ENCODE data around the gene EDN1.

Gene EDN1

DNA sequence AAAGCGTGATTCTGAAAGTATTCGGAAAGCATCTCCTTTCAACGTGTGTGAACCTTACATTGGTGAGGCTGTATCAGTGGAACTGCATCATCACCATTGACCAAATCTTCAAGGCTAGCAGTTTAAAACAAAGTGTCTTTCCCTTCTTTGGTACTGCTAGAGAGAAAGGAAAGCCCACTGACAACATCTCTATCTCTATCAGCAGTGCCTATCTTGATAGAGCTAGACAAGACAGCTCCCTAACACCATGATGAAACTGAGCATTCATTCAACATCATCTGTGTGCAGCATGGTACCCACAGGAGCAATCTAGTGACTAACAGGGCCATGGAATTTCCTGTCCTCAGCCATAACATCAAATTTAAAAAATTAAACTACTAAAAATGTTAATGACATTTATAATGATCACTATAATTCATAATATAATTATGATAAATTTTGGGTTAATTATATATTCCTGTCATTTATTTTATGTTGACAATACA lies 31.5 kb upstream of the EDN1 start:
- 95 to 100% methylated on average over 3 of the region's 3 CpGs for WGBS, 2 experiments (ENCODE audit: insufficient coverage in 2 of 2)
- H3K4me3 ChIP-seq (ENCODE audit: extremely low read depth, insufficient read depth, low read length, poor library complexity, severe bottlenecking), result no peak overlapping the region
- H3K27ac ChIP-seq (ENCODE audit: low read depth, low read length, severe bottlenecking), result no peak overlapping the region
- H3K4me1 ChIP-seq (ENCODE audit: control insufficient read depth, insufficient read depth, low read length, poor library complexity, severe bottlenecking), result no peaks in the 10 kb centered on the region
- no peaks in the 10 kb centered on the region for H3K9me3 ChIP-seq (ENCODE audit: control insufficient read depth, low read length)
- no peaks in the 10 kb centered on the region for H3K36me3 ChIP-seq (ENCODE audit: control insufficient read depth, insufficient read depth, low read length)

DNA sequence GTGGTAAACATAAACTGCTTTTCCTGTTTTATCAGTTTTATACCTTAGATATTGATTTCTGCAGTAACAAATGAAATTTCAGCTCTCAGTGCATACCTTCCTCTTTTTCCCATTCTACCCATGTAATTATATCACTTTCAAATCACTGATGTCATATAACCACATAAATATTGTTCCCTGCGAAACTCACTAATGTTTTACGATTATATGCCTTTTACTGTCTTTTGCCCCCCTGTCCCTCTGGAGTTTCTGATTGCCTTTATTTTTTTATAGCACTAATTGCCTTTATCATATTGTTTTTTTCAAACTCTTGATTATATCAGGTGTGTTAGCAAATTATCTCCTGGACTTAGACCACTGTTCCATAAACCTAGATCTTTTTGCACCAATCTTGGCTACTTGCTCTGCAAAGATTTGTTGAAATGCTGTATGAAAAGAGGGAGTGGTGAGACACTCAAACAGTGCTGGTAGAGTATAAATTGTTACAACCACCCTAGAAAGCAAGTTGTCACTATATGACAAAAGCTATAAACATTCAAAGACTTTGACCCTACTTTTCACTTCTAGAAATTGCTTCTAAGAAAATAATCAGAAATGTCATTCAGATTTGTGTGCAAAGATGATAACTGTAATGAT lies 29.6 kb upstream of the EDN1 start:
- 100% methylated on average over 2 of the region's 2 CpGs; no CpG with 5 or more reads in 1 of the 2 experiments for WGBS, 2 experiments (ENCODE audit: insufficient coverage in 2 of 2)

DNA sequence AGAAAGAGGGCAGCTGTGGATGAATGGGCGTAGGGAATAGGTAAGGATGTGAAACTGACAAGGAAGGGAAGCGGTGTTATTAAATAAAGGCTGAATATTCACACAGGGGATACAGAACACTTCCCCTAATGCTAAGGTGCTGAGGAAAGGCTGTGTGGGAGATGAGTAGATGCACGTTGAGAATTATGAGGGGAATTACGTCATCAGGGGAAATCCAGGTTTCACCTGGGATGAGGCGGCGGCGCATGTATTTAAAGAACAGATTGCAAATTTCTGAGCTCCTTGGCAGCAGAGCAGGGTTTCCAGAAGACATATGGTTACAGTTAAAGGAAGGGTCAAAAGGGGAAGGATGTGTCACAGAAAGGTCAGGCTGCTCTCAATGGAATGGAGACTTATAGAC lies 28.7 kb upstream of the EDN1 start:
- Histone ChIP-seq H3K4me1 (ENCODE audit: control insufficient read depth, insufficient read depth, low read length, poor library complexity, severe bottlenecking) (peaks cover 10% of the 10 kb centered on the region), H3K27ac (ENCODE audit: low read depth, low read length, severe bottlenecking) (no peak overlapping the region), H3K9me3 (ENCODE audit: control insufficient read depth, low read length) (no peaks in the 10 kb centered on the region), H3K4me3 (ENCODE audit: extremely low read depth, insufficient read depth, low read length, poor library complexity, severe bottlenecking) (no peak overlapping the region), H3K36me3 (ENCODE audit: control insufficient read depth, insufficient read depth, low read length) (no peaks in the 10 kb centered on the region)
- 91 to 96% methylated on average over 6 of the region's 7 CpGs for WGBS, 2 experiments (ENCODE audit: insufficient coverage in 2 of 2)

More for the DNA sequence above, 29.6 kb upstream of the EDN1 start:
- Histone ChIP-seq H3K27ac (ENCODE audit: low read depth, low read length, severe bottlenecking) (no peak overlapping the region), H3K9me3 (ENCODE audit: control insufficient read depth, low read length) (no peaks in the 10 kb centered on the region), H3K4me3 (ENCODE audit: extremely low read depth, insufficient read depth, low read length, poor library complexity, severe bottlenecking) (no peak overlapping the region), H3K36me3 (ENCODE audit: control insufficient read depth, insufficient read depth, low read length) (no peaks in the 10 kb centered on the region), H3K4me1 (ENCODE audit: control insufficient read depth, insufficient read depth, low read length, poor library complexity, severe bottlenecking) (peaks cover under 1% of the 10 kb centered on the region)

DNA sequence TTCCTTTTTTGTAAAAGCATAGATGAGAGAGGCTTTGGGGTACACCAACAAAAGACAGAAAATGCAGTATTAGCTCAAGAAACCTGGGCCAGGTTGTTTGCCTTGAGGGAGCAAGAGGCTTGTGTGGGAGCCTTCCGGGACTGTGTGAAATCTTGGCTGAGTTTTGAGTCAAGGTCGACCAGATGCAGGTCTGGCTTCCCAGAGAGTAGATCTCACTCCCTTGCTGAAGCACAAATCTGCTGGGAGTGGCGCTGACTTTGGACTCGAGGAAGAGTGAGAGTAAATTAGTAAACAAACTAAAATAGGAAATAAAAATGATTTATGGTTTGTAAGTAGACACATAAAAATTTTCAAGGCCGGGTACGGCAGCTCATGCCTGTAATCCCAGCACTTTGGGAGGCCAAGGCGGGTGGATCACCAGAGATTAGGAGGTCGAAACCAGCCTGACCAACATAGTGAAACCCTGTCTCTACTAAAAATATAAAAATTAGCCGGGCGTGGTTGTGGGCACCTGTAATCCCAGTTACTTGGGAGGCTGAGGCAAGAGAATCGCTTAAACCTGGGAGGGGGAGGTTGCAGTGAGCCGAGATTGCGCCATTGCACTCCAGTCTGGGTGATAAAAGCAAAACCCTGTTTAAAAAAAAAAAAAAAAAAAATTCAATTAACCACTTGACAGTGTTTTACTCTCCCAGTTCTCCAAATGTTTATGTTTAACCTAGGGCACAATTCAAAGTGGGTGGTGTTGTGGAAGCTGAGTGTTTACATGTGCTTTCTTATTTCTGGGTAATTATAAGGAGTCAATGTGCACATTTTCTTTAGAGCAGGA lies 27.7 kb upstream of the EDN1 start:
- WGBS, 2 experiments (ENCODE audit: insufficient coverage in 2 of 2), result 94 to 98% methylated on average over 4 to 5 of the region's 13 CpGs
- Histone ChIP-seq H3K27ac (ENCODE audit: low read depth, low read length, severe bottlenecking) (no peak overlapping the region), H3K4me3 (ENCODE audit: extremely low read depth, insufficient read depth, low read length, poor library complexity, severe bottlenecking) (no peak overlapping the region), H3K36me3 (ENCODE audit: control insufficient read depth, insufficient read depth, low read length) (no peaks in the 10 kb centered on the region), H3K4me1 (ENCODE audit: control insufficient read depth, insufficient read depth, low read length, poor library complexity, severe bottlenecking) (peaks cover 12% of the 10 kb centered on the region), H3K9me3 (ENCODE audit: control insufficient read depth, low read length) (no peaks in the 10 kb centered on the region)

DNA sequence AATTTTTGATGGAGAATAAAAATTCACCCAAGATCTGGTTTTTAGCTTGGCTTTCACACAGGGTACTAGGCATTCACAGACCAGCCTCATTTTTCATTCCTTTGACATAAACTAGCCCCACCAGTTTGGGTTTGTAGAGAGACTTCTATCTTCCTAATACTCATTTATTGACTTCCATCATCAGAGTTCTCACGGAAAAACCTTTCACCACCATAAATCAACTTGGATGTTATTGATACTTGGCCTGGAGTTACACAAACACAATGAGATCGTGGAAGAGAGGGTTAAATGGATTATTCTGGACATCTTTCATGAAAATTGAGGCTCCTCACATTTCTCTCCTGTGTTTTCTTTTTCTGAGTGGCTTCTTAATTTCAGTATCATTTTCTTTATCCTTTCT lies 26.8 kb upstream of the EDN1 start:
- no peak overlapping the region for H3K27ac ChIP-seq (ENCODE audit: low read depth, low read length, severe bottlenecking)
- no peaks in the 10 kb centered on the region for H3K9me3 ChIP-seq (ENCODE audit: control insufficient read depth, low read length)
- H3K36me3 ChIP-seq (ENCODE audit: control insufficient read depth, insufficient read depth, low read length), result no peaks in the 10 kb centered on the region
- peaks cover 12% of the 10 kb centered on the region for H3K4me1 ChIP-seq (ENCODE audit: control insufficient read depth, insufficient read depth, low read length, poor library complexity, severe bottlenecking)
- no peak overlapping the region for H3K4me3 ChIP-seq (ENCODE audit: extremely low read depth, insufficient read depth, low read length, poor library complexity, severe bottlenecking)
- WGBS, 2 experiments (ENCODE audit: insufficient coverage in 2 of 2), result 86 to 89% methylated on average over 1 of the region's 2 CpGs

DNA sequence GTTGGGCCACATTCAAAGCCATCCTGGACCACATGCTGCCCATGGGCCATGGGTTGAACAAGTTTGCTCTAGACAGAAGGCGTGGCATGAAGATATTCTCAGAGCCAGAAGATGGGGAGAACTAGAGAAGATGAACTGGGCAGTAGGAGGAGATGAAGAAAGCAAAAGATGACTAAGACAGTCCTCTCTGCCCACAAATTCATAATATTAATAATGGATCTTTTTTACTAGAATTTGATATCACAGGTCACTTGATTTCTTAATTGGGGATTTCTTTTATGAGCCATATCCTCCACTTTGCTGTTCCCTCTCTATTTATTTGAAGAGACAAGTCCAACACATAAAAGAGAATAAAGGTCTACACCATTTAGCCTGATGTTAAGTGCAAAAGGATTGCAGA lies 25.5 kb upstream of the EDN1 start:
- no peaks in the 10 kb centered on the region for H3K36me3 ChIP-seq (ENCODE audit: control insufficient read depth, insufficient read depth, low read length)
- peaks cover 12% of the 10 kb centered on the region for H3K4me1 ChIP-seq (ENCODE audit: control insufficient read depth, insufficient read depth, low read length, poor library complexity, severe bottlenecking)
- whole genome bisulfite sequencing, 2 experiments (ENCODE audit: insufficient coverage in 2 of 2), result 100% methylated on average over 1 of the region's 1 CpG; no CpG with 5 or more reads in 1 of the 2 experiments
- H3K9me3 ChIP-seq (ENCODE audit: control insufficient read depth, low read length), result no peaks in the 10 kb centered on the region
- H3K27ac ChIP-seq (ENCODE audit: low read depth, low read length, severe bottlenecking), result no peak overlapping the region
- no peak overlapping the region for H3K4me3 ChIP-seq (ENCODE audit: extremely low read depth, insufficient read depth, low read length, poor library complexity, severe bottlenecking)

DNA sequence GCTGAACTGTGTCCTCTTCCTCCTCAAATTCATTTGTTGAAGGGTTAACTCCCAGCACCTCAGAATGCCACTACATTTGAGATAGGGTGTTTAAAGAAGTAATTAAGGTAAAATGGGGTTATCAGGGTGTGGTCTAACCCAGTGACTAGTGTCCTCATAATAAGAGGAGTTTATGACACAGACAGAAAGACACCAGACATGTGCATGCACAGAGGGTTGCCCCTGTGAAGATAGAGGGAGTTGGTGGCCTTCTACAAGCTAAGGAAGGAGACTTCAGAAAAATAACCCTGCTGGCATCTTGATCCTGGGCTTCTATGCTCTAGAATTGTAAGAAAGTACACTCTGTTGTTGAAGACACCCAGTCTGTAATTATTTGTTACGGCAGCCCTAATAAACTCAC lies 24.9 kb upstream of the EDN1 start:
- no peaks in the 10 kb centered on the region for H3K36me3 ChIP-seq (ENCODE audit: control insufficient read depth, insufficient read depth, low read length)
- H3K4me1 ChIP-seq (ENCODE audit: control insufficient read depth, insufficient read depth, low read length, poor library complexity, severe bottlenecking), result peaks cover 12% of the 10 kb centered on the region
- no peak overlapping the region for H3K4me3 ChIP-seq (ENCODE audit: extremely low read depth, insufficient read depth, low read length, poor library complexity, severe bottlenecking)
- H3K27ac ChIP-seq (ENCODE audit: low read depth, low read length, severe bottlenecking), result no peak overlapping the region
- WGBS, 2 experiments (ENCODE audit: insufficient coverage in 2 of 2), result no CpG with 5 or more reads among the region's 1 CpG
- no peaks in the 10 kb centered on the region for H3K9me3 ChIP-seq (ENCODE audit: control insufficient read depth, low read length)

DNA sequence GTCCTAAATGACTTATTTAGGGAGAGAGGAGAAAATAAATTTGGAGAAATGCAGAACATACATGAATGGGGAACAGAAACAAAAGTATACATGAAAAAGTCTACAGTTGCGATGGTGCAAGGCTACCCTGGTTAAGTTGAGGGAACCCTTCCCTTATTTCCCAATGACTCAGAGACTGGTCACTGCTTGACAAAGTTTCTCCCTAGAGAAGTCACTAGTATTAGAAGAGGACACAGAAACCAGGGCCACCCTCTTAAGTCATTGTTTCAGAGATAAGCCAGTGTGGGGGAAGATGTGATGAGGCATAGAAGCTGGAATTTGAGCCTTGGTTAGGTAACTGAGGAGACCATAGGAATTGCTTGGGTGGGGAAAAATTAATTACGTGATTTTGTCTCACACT lies 24.4 kb upstream of the EDN1 start:
- Histone ChIP-seq H3K4me1 (ENCODE audit: control insufficient read depth, insufficient read depth, low read length, poor library complexity, severe bottlenecking) (peaks cover 12% of the 10 kb centered on the region), H3K36me3 (ENCODE audit: control insufficient read depth, insufficient read depth, low read length) (no peaks in the 10 kb centered on the region), H3K27ac (ENCODE audit: low read depth, low read length, severe bottlenecking) (peak overlapping the region; percentile 24), H3K4me3 (ENCODE audit: extremely low read depth, insufficient read depth, low read length, poor library complexity, severe bottlenecking) (no peak overlapping the region), H3K9me3 (ENCODE audit: control insufficient read depth, low read length) (no peaks in the 10 kb centered on the region)
- 86 to 100% methylated on average over 1 of the region's 2 CpGs for WGBS, 2 experiments (ENCODE audit: insufficient coverage in 2 of 2)

DNA sequence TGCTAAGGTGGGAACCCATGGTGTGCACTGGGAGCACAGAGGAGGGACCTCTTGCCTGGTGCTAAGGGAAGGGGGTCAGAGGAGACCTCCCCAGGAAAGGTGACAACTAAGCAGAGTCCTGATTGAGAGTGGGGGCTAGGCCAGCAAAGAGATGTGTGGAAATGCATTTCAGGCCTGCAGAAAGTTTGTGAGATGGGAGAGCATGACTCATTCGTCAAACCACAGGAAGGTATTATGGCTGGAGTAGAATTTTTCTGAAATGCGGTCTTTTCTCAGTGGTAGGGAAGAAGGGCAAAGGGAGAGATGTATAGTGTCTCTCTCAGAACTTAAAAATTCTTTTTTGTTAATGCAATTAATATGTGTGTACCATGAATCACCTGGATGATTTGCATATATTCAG lies 23.6 kb upstream of the EDN1 start:
- Histone ChIP-seq H3K36me3 (ENCODE audit: control insufficient read depth, insufficient read depth, low read length) (no peaks in the 10 kb centered on the region), H3K4me3 (ENCODE audit: extremely low read depth, insufficient read depth, low read length, poor library complexity, severe bottlenecking) (no peak overlapping the region), H3K4me1 (ENCODE audit: control insufficient read depth, insufficient read depth, low read length, poor library complexity, severe bottlenecking) (peaks cover 12% of the 10 kb centered on the region), H3K27ac (ENCODE audit: low read depth, low read length, severe bottlenecking) (no peak overlapping the region), H3K9me3 (ENCODE audit: control insufficient read depth, low read length) (no peaks in the 10 kb centered on the region)
- WGBS, 2 experiments (ENCODE audit: insufficient coverage in 2 of 2), result 100% methylated on average over 1 to 2 of the region's 2 CpGs

DNA sequence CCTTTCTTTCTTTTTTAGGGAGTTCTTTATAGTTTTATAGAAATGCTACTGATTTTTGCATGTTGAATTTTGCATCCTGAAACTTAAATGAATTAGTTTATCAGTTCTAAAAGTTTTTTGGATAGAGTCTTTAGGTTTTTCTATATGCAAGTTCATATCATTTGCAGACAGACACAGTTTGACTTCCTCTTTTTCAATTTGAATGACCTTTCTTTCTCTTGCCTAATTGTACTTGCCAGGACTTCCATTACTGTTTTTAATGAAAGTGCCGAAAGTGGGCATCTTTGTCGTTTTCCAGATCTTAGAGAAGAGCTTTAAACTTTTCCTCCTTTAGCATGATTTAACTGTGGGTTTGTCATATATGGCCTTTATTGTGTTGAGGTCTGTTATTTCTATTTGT lies 21.1 kb upstream of the EDN1 start:
- Histone ChIP-seq H3K4me1 (ENCODE audit: control insufficient read depth, insufficient read depth, low read length, poor library complexity, severe bottlenecking) (peaks cover 12% of the 10 kb centered on the region), H3K4me3 (ENCODE audit: extremely low read depth, insufficient read depth, low read length, poor library complexity, severe bottlenecking) (no peak overlapping the region), H3K36me3 (ENCODE audit: control insufficient read depth, insufficient read depth, low read length) (no peaks in the 10 kb centered on the region), H3K27ac (ENCODE audit: low read depth, low read length, severe bottlenecking) (no peak overlapping the region), H3K9me3 (ENCODE audit: control insufficient read depth, low read length) (no peaks in the 10 kb centered on the region)
- 100% methylated on average over 2 of the region's 2 CpGs; no CpG with 5 or more reads in 1 of the 2 experiments for WGBS, 2 experiments (ENCODE audit: insufficient coverage in 2 of 2)

Measured in mesodermal cell (in vitro differentiated cells).